Vagina (tissue), 2 donors: Measurements from ENCODE around the gene CFAP100.

Experiments
- POLR2A ChIP-seq, 2 donors: fragments of 450-650 bp; IDR thresholded peaks; one replicate each; pipeline ENCODE4 v1.6.1; 2017; ENCODE audit warnings: antibody characterized with exemption in 2 of 2, mild to moderate bottlenecking in 2 of 2, moderate library complexity in 2 of 2
- TF ChIP-seq, protein P1 (sequence below), 3 experiments: fragments of 450-650 bp in 2 of 3; fragments of 200-600 bp in 1 of 3; sonication (generic) in 1 of 3; IDR thresholded peaks; one replicate each; pipeline ENCODE4 v1.5.1; 2017 to 2019; ENCODE audit warnings: antibody characterized with exemption in 3 of 3, mild to moderate bottlenecking in 2 of 3, moderate library complexity in 2 of 3

DNA sequence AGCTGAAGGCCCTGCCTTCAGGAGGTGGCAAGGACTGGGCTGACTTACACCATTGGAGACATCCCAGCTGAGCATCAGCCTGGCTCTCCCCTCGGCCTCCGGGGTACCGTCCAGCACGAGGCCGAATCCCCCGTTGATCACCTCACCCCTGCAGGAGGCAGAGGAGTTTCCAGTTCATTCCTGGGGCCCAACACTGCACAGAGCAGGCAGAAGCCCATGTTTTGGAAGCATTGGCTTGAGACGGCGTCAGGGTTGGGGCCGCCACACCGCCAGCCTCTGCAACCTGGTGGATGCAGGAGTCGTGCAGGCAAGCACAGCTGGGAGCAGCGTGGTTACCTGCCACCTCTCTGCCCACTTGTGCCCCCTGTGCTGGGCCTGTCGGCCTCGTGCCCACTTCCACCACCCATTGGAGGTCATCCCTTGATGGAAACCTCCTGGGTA, 88.6 kb downstream of the CFAP100 start:
- TF ChIP-seq, protein P1, sequence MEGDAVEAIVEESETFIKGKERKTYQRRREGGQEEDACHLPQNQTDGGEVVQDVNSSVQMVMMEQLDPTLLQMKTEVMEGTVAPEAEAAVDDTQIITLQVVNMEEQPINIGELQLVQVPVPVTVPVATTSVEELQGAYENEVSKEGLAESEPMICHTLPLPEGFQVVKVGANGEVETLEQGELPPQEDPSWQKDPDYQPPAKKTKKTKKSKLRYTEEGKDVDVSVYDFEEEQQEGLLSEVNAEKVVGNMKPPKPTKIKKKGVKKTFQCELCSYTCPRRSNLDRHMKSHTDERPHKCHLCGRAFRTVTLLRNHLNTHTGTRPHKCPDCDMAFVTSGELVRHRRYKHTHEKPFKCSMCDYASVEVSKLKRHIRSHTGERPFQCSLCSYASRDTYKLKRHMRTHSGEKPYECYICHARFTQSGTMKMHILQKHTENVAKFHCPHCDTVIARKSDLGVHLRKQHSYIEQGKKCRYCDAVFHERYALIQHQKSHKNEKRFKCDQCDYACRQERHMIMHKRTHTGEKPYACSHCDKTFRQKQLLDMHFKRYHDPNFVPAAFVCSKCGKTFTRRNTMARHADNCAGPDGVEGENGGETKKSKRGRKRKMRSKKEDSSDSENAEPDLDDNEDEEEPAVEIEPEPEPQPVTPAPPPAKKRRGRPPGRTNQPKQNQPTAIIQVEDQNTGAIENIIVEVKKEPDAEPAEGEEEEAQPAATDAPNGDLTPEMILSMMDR (IDR thresholded peaks at IDR 0.05), result no peak
- no peak for TF ChIP-seq POLR2A (IDR thresholded peaks at IDR 0.05)
